HG03060 (cell line): ENCODE measurements around the gene CELA3B.
"Not testable (repeated sequence)": the region's sequence is repeated elsewhere in the genome, so short reads cannot be mapped to it uniquely, and the experiment has no call there.

Experiments used
- ATAC-seq: cut with Tn5 transposase; IDR thresholded peaks from one replicate; pipeline ENCODE4 v1.9.1; 2021; ENCODE audit warnings: low read depth, moderate number of reproducible peaks; ENCODE audit not compliant: unreplicated experiment

Gene CELA3B

GRCh38 chr1:21976703-21977239 lies at the start of gene CELA3B:
TSS of gene CELA3B (plus strand) at chr1:21977022. CDS start at chr1:21977040, 18 bp downstream.
- ATAC-seq, result not testable (repeated sequence)

GRCh38 chr1:21927533-21928237 lies 49.1 kb upstream of the CELA3B start:
- ATAC-seq, result no peak

GRCh38 chr1:21930080-21930571 lies 46.7 kb upstream of the CELA3B start:
- ATAC-seq, result no peak

- ATAC-seq, result no peak
Observed at GRCh38 chr1:21930629-21931170, 46.1 kb upstream of the CELA3B start.

- no peak for ATAC-seq
Observed at GRCh38 chr1:21931171-21932093, 45.4 kb upstream of the CELA3B start.

- ATAC-seq, result no peak
Observed at GRCh38 chr1:21932127-21932526, 44.7 kb upstream of the CELA3B start.

- no peak for ATAC-seq
Observed at GRCh38 chr1:21933397-21934248, 43.2 kb upstream of the CELA3B start.

GRCh38 chr1:21935393-21935804 lies 41.4 kb upstream of the CELA3B start:
- ATAC-seq, result no peak

GRCh38 chr1:21935891-21936365 lies 40.9 kb upstream of the CELA3B start:
- no peak for ATAC-seq

GRCh38 chr1:21936366-21937031 lies 40.3 kb upstream of the CELA3B start:
- ATAC-seq, result no peak

GRCh38 chr1:21937034-21937371 lies 39.8 kb upstream of the CELA3B start, which contains the start of gene HSPG2:
TSS of gene HSPG2 (minus strand) at chr1:21937310. CDS start at chr1:21937217, 93 bp downstream.
- no peak for ATAC-seq

- no peak for ATAC-seq
Observed at GRCh38 chr1:21937372-21938121, 39.3 kb upstream of the CELA3B start.

- no peak for ATAC-seq
Observed at GRCh38 chr1:21938732-21939538, 37.9 kb upstream of the CELA3B start.

GRCh38 chr1:21939650-21940374 lies 37.0 kb upstream of the CELA3B start:
- no peak for ATAC-seq

- no peak for ATAC-seq
Observed at GRCh38 chr1:21940492-21940891, 36.3 kb upstream of the CELA3B start.

GRCh38 chr1:21941370-21941769 lies 35.5 kb upstream of the CELA3B start:
- ATAC-seq, result no peak

- ATAC-seq, result no peak
Observed at GRCh38 chr1:21942464-21942863, 34.4 kb upstream of the CELA3B start.
